ENCODE measurements around the gene EMP3. TPM values are rescaled to one million over a fixed set of nuclear protein-coding genes. Genes with fewer than 3 reads are reported as not detected.
A peak's percentile ranks its signal among the peaks of the same experiment; 100 is the strongest.

EMP3 gene
- total and polyA plus RNA-seq, 2 of the 4 experiments (the other 2 are of a cell fraction) = 147 to 632 TPM

- Histone ChIP-seq H4K91ac (ENCODE audit: insufficient read depth, low read depth, low read length) (no peak overlapping the region), H3K4me2 (ENCODE audit: low read depth, low read length) (0 out of 2 replicates have a peak overlapping the region, but pooled peaks have one; percentile 6), H3K4me3 (ENCODE audit: insufficient read depth, low read depth, low read length) (no peak overlapping the region), H3K4me1 (ENCODE audit: control insufficient read depth, insufficient read depth, low read length) (peaks cover 20% of the 10 kb centered on the region), H3K79me1 (ENCODE audit: low read depth in 1 of 2, low read length in 2 of 2) (peaks cover 12 to 50% of the 10 kb centered on the region in 2 experiments), H3K56ac (ENCODE audit: extremely low read depth, insufficient read depth, low read length) (no peak overlapping the region), H3K9me1 (ENCODE audit: insufficient read depth, low read length) (peaks cover 17% of the 10 kb centered on the region), H3K9ac (ENCODE audit: low read depth, low read length) (no peak overlapping the region), H2BK20ac (ENCODE audit: low read depth, low read length) (no peak overlapping the region), H2BK120ac (ENCODE audit: low read depth, low read length) (no peak overlapping the region), H2AK5ac (ENCODE audit: low read depth, low read length) (peak overlapping the region; percentile 15; the same call in 1 of the 2 replicates), H2BK5ac (ENCODE audit: low read depth, low read length, poor library complexity, severe bottlenecking) (no peak overlapping the region), H4K5ac (ENCODE audit: low read depth, low read length) (no peak overlapping the region), H3K14ac (replicated peaks; ENCODE audit: low read depth, low read length) (no peak overlapping the region), H2AFZ (replicated peaks; ENCODE audit: low read length, poor library complexity) (no peak overlapping the region), H2BK15ac (ENCODE audit: low read depth, low read length) (no peak overlapping the region), H2AK9ac (replicated peaks; ENCODE audit: low read depth, low read length, poor library complexity) (peak overlapping the region; percentile 5), H3K18ac (ENCODE audit: low read depth, low read length) (no peak overlapping the region), H3K4ac (ENCODE audit: low read depth, low read length) (0 out of 2 replicates have a peak overlapping the region, but pooled peaks have one; percentile 39), H3K23ac (ENCODE audit: low read depth, low read length) (no peak overlapping the region; the same call in 1 of the 2 replicates), H4K20me1 (ENCODE audit: insufficient read depth, low read length) (peaks cover 32% of the 10 kb centered on the region), H3K27ac (ENCODE audit: insufficient read depth, low read length) (peak overlapping the region; percentile 11; the same call in 1 of the 2 replicates), H3K27me3 (ENCODE audit: control insufficient read depth, insufficient read depth, low read length) (no peaks in the 10 kb centered on the region), H4K8ac (ENCODE audit: low read depth in 2 of 2, low read length in 2 of 2) (no peak overlapping the region), H3K36me3 (ENCODE audit: control insufficient read depth, insufficient read depth, low read length) (peaks cover 25% of the 10 kb centered on the region), H3K9me3 (ENCODE audit: control insufficient read depth, insufficient read depth, low read length) (no peaks in the 10 kb centered on the region)
- ATAC-seq (ENCODE audit: low read depth) (no peak), DNase-seq (peak; percentile 59)
- in situ Hi-C loops (cut with MboI; ENCODE audit: low sequenced_read_pairs) = no loop called here
- intact Hi-C loops (cut with micrococcal nuclease) = loop anchor here (10.0 kb wide), 2 partner anchors 65 to 255 kb away; partner anchors contain the start of genes GRIN2D and KDELR1
- ChIA-PET CTCF (no interaction called here), POLR2A (ENCODE audit: unreplicated experiment) (no interaction called here)
- dilution Hi-C loops (cut with HindIII; ENCODE audit: low sequenced_read_pairs, unreplicated experiment) = no loop called here
- TF ChIP-seq MAZ (IDR thresholded peaks at IDR 0.05; ENCODE audit: borderline replicate concordance, low read depth, low read length) = 0 out of 2 replicates have a peak, but pooled peaks have one; percentile 22
- no peak for TF ChIP-seq ELK1 (IDR thresholded peaks at IDR 0.05; ENCODE audit: borderline replicate concordance, low read depth, low read length)
- TF ChIP-seq RFX5 (IDR thresholded peaks at IDR 0.05; ENCODE audit: low read depth, low read length) = no peak
- peak; percentile 87 for TF ChIP-seq FOS (IDR thresholded peaks at IDR 0.05; ENCODE audit: low read depth, low read length)
- TF ChIP-seq NFE2L2 (IDR thresholded peaks at IDR 0.05; ENCODE audit: low read depth, low read length) = no peak
- no peak for TF ChIP-seq RCOR1 (IDR thresholded peaks at IDR 0.05; ENCODE audit: insufficient replicate concordance, low read length)
- 89% methylated on average over 3 of the region's 15 CpGs; no CpG with 5 or more reads in 1 of the 2 experiments for WGBS, 2 experiments (ENCODE audit: extremely low coverage in 2 of 2, insufficient read length in 1 of 2)
- BruUV-seq (replicated peaks) = no TSS peak
Observed at GRCh38 chr19:48329167-48329891, 4.0 kb downstream of the EMP3 start.

All from IMR-90 (cell line).